GM21526 (cell line): ENCODE data around the gene KRTAP13-2.

Source experiments
- ATAC-seq: cut with Tn5 transposase; IDR thresholded peaks from one replicate; pipeline ENCODE4 v1.9.1; 2021; ENCODE audit warnings: moderate library complexity; ENCODE audit not compliant: unreplicated experiment, low FRiP score

Gene KRTAP13-2, protein sequence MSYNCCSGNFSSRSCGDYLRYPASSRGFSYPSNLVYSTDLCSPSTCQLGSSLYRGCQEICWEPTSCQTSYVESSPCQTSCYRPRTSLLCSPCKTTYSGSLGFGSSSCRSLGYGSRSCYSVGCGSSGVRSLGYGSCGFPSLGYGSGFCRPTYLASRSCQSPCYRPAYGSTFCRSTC

DNA sequence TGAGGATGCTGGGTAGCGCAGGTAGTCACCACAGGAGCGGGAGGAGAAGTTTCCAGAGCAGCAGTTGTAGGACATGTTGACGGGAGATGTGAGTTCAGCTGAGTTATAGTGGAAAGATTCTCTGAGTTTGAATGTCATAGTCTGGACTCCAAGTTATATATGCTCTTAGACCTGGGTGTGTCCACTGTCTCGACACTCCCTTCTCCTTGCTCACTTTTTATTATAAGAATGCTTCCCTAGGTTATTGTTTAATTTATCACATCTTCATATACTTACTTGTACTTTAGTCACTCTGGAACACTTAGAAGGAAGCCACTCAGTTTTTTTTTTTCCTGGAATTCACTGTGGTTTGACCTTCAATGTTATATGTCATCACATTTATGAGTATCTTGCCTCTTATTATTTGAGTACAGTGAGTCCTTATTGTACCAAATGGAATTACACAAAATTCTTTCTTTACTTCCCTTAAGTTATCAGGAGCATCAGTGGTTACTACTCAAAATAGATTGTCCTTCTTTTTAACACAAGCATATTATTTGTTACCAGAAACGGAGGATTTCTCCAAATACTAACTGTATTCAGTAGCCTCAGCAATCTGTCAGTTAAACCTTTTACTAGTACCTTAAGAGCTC is at the start of gene KRTAP13-2:
TSS of gene KRTAP13-2 (minus strand) at position 133 of the 632 bp plus-strand sequence. CDS start at position 75, 58 bp downstream.
- ATAC-seq: no peak

DNA sequence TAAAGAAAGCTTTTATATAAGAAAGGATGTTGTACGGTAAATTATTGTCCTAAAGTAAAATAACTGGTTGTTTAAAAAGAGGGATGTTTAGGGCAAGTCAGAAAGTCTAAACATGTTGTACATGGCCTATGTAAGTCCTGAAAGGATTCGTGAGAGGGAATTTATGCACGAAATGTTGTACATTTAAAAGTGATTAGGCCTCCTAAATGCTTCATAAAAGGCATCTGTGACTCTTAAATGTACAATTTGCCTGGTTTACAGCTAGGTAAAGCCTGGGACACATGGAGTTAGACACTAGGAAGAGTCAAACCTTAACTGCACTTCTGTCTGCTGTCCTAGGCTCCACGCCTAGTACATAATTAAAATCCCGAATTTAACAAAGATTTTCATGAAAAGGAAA is 43.9 kb upstream of the KRTAP13-2 start:
- no peak for ATAC-seq

GRCh38 chr21:30408782-30409494 is 36.9 kb upstream of the KRTAP13-2 start:
- no peak for ATAC-seq

- no peak for ATAC-seq
Measured at GRCh38 chr21:30395731-30396130, 23.7 kb upstream of the KRTAP13-2 start, which contains the start of gene KRTAP13-1. KRTAP13-1 (plus strand) TSS chr21:30396031; CDS start chr21:30396087, 56 bp downstream.

GRCh38 chr21:30391492-30392025 is 19.5 kb upstream of the KRTAP13-2 start:
- ATAC-seq: no peak

- no peak for ATAC-seq
Measured at GRCh38 chr21:30382201-30382600, 10.1 kb upstream of the KRTAP13-2 start.

GRCh38 chr21:30355906-30356305 is 16.2 kb downstream of the KRTAP13-2 start:
- ATAC-seq: no peak

- no peak for ATAC-seq
Measured at GRCh38 chr21:30354308-30355005, 17.6 kb downstream of the KRTAP13-2 start.

DNA sequence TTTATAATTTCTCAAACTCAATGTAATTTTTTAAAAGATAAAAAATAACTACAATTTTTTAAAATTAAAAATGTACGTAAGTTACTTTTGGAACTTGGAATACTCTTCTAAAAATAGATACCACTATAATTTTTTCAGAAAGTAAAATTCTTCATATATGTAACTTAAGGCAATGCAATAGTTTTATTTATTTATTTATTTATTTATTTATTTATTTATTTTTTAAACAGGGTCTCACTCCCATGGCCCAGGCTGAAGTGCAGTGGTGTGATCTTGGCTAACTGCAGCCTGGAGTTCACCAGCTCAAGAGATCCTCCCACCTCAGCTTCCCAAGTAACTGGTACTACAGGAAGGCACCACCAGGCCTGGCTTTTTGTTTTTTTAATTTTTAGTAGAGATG is 20.5 kb downstream of the KRTAP13-2 start:
- ATAC-seq: no peak

DNA sequence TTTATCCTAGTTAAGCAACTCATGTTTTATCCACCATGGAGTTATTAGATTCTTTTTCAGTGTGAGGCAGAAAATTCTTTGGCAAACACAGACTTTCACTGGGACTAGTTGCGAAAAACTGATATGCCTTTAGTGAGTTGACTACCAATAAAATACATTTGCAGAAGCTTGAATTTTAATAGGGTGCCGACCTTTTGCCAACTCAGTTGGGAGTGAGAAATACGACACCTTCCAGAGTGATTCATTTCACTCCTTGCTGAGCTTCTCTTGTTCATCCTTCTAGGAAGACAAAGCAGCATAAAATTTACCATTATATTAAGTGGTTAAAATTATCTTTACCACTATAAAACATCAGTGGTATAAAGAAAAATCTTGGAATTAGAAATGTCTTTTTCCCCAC is 22.5 kb downstream of the KRTAP13-2 start:
- ATAC-seq: no peak

DNA sequence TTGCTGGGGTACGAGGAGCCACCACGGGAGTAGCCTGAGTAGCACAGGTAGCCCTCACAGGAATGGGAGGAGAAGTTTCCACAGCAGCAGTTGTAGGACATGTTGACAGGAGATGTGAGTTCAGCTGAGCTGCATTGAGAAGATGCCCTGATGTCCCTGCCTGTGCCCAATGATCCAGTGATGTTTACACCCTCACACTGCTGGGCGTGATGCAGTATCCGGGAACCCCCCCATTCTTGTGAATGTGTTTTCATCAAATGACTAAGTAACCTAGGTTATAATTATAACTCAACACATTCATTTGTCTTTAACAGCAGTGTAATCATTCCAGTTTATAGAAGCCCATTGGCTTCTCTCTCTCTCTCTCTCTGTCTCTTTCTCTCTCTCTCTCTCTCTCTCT is 23.6 kb downstream of the KRTAP13-2 start, which contains the start of gene KRTAP23-1:
TSS of gene KRTAP23-1 (minus strand) at position 101 of the 400 bp plus-strand sequence. CDS start at position 101, 0 bp downstream.
- ATAC-seq: no peak

GRCh38 chr21:30345014-30345413 is 27.1 kb downstream of the KRTAP13-2 start:
- ATAC-seq: no peak

DNA sequence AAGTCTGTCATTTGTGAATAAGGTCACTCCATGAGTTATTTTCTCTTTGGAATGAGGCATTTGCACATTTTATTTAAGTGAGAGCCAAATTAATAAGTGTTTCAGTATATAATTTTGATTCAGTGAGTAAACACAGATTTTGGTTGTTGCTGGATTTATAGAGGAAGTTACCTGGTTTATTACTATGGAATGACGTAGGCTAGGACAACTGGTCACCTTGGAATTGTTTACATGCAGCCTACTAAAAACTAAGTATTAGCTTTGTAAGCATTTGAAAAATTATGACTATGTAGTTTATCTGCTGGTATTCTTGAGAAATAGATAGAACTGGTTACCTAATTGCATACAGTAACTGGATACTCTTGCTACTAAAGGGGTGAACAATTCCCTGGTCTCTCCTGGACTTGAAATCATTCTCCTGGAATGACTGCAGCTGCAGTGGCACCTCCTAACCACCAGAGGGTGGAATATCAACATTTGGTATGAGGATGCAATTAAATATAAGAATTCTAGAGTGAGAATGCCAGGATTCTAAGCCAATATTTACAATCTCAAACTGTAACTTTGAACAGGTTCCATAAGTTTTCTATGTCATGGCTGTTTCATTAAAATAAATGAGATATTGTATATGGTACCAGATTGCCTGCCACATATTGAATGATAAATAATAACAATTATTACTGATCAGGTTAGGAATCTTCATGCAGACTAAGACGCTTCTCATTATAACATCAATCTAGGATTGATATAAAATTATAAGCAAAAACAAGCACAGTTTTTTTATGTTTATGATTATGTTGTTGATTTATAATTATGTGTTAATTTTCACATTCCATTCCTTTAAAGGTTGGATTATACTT is 31.1 kb downstream of the KRTAP13-2 start:
- no peak for ATAC-seq

DNA sequence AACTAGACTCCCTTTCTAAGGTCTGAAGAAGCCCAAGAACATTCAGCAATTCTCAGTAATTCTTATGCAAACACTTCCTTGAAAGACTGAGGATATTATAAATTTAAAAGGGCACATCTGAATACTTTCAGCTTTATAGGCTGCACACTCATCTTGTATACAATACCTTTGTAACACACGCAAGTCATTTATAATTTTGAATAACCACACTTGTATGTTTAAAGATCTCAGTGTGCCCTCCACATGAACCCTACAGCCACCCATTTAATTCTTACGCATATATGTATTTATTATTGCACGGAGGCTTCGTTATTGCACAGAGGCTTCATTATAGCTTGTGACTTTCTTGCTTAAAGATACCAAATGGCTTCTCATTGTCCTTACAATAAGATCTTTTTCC is 33.4 kb downstream of the KRTAP13-2 start:
- no peak for ATAC-seq

DNA sequence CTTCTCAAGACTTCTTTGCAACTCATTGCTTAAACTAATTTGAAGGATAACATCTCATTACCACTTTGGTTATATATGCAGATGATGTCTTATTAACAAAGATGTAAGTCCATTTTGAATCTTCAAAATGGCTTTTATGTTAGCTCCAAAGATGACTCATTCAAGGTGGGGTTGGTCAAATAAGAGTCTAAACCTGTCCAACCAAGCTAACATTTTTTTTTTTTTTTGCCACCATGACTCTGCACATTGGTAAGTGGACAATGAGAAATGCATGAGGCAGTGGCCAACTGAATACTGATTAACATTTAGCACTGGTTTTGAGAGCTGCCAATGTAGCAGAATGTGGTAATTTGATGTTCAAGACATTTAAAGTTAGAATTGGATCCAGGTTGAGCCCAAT is 34.3 kb downstream of the KRTAP13-2 start:
- ATAC-seq: no peak

DNA sequence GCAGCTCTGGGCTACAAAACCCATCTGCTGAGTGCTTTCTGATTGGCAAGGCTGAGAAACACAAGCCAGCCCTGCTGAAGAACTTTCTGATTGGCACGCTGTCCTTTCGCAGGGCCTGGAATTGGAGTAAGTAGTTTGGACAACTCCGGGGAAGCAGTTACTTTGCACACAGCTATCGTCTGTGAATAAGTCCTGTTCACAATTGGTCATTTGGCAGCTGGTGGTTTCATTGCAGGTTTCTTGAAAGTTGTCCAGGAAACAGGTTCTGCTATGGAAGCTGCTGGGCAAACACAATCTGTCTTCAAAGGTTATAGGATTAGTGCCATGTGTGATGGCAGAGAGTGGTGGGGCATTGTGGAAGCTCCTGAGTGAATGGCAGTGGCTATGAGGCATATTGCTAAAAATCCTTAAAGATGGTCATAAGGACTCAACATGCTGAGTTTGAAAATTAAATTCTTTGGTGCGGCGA is 34.8 kb downstream of the KRTAP13-2 start, which contains the start of gene KRTAP27-1:
TSS of gene KRTAP27-1 (minus strand) at position 419 of the 469 bp plus-strand sequence. CDS start at position 393, 26 bp downstream.
- no peak for ATAC-seq

GRCh38 chr21:30336596-30336995 is 35.5 kb downstream of the KRTAP13-2 start:
- ATAC-seq: no peak

- no peak for ATAC-seq
Measured at GRCh38 chr21:30333736-30334135, 38.3 kb downstream of the KRTAP13-2 start.

DNA sequence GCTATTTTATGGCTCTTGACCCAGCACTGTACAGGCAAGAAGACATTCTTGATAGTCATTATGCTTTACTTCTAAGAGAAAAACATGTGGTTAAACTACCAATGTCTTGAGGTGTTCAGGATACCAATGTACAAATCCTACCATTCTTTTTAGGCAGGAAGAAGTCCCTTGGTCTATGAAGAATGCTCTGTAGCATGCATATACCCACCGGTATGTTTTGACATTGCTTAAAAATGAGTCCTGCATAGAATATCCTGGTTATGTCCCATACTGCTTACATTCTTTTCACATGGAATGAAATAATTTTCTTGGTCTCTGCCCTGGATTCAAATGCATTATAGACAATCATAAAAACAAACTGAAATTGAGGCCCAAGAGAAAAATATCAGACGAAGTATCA is 39.4 kb downstream of the KRTAP13-2 start:
- ATAC-seq: no peak
